Esophagus squamous epithelium (tissue), 5 donors: ENCODE data around the gene SLC24A3. TPM values are rescaled to one million over a fixed set of nuclear protein-coding genes. Genes with fewer than 3 reads are reported as not detected.

Source experiments
- DNase-seq: peaks from one replicate; lab custom pipeline; 2025; lab: John Stamatoyannopoulos, UW
- H3K27ac ChIP-seq, 4 donors: fragments of 200-600 bp; sonication (generic); one replicate each; pipeline ENCODE4 v1.5.1; 2016 to 2019; ENCODE audit warnings: mild to moderate bottlenecking in 1 of 4
- H3K27me3 ChIP-seq, 4 donors: fragments of 200-600 bp; sonication (generic); 1 replicate in 3 of 4; 2 replicates in 1 of 4; pipeline versions ENCODE4 v1.5.1 to v1.6.0; 2017 to 2021; ENCODE audit warnings: antibody characterized with exemption in 1 of 4
- H3K36me3 ChIP-seq, 3 donors: fragments of 200-600 bp; sonication (generic); one replicate each; pipeline ENCODE4 v1.5.1; 2016 to 2019
- H3K4me1 ChIP-seq, 3 donors: fragments of 200-600 bp; sonication (generic); one replicate each; pipeline ENCODE4 v1.5.1; 2017 to 2019
- H3K4me3 ChIP-seq, 4 donors: fragments of 200-600 bp; sonication (generic); 1 replicate in 3 of 4; 2 replicates in 1 of 4; pipeline ENCODE4 v1.5.1; 2016 to 2019; ENCODE audit warnings: mild to moderate bottlenecking in 2 of 4, moderate library complexity in 1 of 4
- H3K9me3 ChIP-seq, 3 donors: fragments of 200-600 bp; sonication (generic); one replicate each; pipeline ENCODE4 v1.5.1; 2016 to 2019
- POLR2A ChIP-seq, 4 donors: fragments of 450-650 bp; IDR thresholded peaks; one replicate each; pipeline ENCODE4 v1.6.1; 2017; ENCODE audit warnings: antibody characterized with exemption in 4 of 4, mild to moderate bottlenecking in 4 of 4, moderate library complexity in 3 of 4
- WGBS, 2 donors: methylation state at CpG; one replicate each; pipeline ENCODE4 v1.1.5; 2018; 5-methylcytosine and 5-hydroxymethylcytosine counted together
- intact Hi-C: fragments of 100-400 bp; cut with DNase I; formaldehyde crosslinking; loops from one replicate; pipeline ENCODE4 v1.15.0; 2022
- total RNA-seq, 4 donors: library from RNA; depleted of rRNA; stranded (reverse); fragments of >200 nt; gene quantifications; one replicate each; pipeline ENCODE4 v1.1.0, GENCODE V29; 2016
- TF ChIP-seq, protein P1 (sequence below), 6 experiments: fragments of 450-650 bp in 4 of 6; fragments of 200-600 bp in 2 of 6; sonication (generic) in 2 of 6; IDR thresholded peaks; one replicate each; pipeline ENCODE4 v1.5.1; 2016 to 2019; ENCODE audit warnings: antibody characterized with exemption in 6 of 6, mild to moderate bottlenecking in 4 of 6, moderate library complexity in 4 of 6
- donor health status: DM: yes; HTN: yes; CAD: no.

Gene SLC24A3
- total RNA-seq, 4 donors from 2014 or later, result 3.0 to 8.2 (median 6.1) TPM

DNA sequence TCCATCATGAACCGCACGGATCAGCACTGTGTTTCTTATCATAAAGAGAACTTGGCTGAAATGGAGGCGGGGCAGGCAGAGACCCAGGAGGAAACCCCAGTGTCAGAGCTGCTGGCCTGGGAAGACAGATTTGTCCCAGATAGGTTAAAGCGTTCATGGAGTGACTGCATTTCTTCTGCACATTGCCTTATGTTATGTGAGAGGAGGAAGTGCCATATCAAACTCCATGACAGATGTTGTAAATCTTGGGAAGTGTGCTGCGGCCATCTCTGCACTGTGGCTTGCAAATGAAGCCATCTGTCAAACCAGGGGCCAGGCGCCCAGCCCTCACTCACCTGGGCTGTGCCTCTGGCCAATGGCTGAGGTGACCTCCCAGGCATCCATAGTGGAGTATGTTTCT lies 163.0 kb downstream of the SLC24A3 start:
- Histone ChIP-seq H3K4me1 (peaks cover 0 to 3% (median 0%) of the 10 kb centered on the region in 3 donors), H3K9me3 (no peaks in the 10 kb centered on the region), H3K36me3 (no peaks in the 10 kb centered on the region), H3K4me3 (no peak overlapping the region), H3K27ac (no peak overlapping the region), H3K27me3 (no peaks in the 10 kb centered on the region)
- intact Hi-C loops, result no loop called here
- WGBS, 2 donors, result 58 to 60% methylated on average over 4 to 5 of the region's 6 CpGs
- no peak for TF ChIP-seq POLR2A (IDR thresholded peaks at IDR 0.05)
- TF ChIP-seq, protein P1, sequence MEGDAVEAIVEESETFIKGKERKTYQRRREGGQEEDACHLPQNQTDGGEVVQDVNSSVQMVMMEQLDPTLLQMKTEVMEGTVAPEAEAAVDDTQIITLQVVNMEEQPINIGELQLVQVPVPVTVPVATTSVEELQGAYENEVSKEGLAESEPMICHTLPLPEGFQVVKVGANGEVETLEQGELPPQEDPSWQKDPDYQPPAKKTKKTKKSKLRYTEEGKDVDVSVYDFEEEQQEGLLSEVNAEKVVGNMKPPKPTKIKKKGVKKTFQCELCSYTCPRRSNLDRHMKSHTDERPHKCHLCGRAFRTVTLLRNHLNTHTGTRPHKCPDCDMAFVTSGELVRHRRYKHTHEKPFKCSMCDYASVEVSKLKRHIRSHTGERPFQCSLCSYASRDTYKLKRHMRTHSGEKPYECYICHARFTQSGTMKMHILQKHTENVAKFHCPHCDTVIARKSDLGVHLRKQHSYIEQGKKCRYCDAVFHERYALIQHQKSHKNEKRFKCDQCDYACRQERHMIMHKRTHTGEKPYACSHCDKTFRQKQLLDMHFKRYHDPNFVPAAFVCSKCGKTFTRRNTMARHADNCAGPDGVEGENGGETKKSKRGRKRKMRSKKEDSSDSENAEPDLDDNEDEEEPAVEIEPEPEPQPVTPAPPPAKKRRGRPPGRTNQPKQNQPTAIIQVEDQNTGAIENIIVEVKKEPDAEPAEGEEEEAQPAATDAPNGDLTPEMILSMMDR (IDR thresholded peaks at IDR 0.05), result no peak
- no peak for DNase-seq

DNA sequence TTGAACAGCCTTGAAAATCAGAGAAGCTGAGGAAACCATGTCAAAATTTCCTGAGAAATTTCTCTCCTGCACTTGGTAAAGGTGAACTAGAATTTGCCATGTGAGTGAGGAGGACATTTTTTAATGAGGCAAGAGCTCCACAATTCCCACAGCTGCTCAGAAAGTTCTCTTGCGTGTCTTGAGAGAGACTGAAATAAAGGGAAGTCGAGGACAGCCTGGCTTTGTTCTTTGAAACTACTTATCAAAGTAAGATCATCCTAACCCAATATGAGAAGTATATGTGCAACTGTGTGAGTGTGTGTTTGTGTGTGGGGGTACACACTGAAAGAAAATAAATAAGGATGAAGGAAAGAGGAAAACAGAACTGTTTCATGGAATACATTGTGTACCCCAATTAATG lies 163.4 kb downstream of the SLC24A3 start:
- TF ChIP-seq, protein P1 (IDR thresholded peaks at IDR 0.05), result no peak
- no peak for TF ChIP-seq POLR2A (IDR thresholded peaks at IDR 0.05)
- intact Hi-C loops, result no loop called here
- H3K36me3 ChIP-seq, result no peaks in the 10 kb centered on the region
- H3K27ac ChIP-seq, result no peak overlapping the region
- no peaks in the 10 kb centered on the region for H3K4me1 ChIP-seq
- H3K4me3 ChIP-seq, result no peak overlapping the region
- WGBS, 2 donors, result 43 to 75% methylated on average over 2 of the region's 2 CpGs
- H3K27me3 ChIP-seq, result no peaks in the 10 kb centered on the region
- DNase-seq, result no peak
- H3K9me3 ChIP-seq, result no peaks in the 10 kb centered on the region

DNA sequence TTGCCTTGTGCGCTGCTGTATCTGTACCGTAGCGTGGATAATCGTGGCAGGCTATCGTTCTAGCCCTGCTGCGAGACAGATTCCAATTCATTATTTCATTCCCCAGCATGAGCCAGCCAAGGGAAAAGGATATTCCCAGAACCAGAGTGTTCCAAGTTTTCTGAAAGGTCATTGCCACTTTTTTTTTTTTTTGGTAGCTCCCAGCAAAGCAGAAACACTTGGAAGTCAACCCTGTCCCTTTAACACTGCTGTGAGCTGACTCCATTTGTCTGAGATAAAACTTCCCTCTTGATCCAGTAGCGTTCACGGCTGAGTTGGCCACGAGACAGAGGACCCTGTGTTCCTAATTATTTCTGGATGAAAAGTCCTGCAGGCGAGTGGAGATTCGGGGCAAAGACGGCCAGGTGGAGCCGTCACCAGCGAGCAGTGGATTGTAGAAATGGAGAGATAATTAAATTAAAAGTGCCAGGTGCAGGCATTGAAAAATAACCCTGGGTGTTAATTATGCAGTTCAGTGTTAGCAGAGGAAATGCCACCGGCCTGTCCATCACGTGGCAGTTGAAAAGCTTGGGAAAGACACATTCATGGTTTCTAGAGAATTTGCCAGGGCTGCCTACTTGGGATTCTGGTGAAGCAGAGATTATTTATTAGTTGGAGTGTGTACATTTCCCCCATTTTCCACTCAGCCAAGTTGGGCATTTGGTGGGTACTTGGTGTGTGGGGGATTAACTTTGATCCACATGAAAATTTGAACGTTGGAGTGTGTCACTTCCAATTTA lies 164.2 kb downstream of the SLC24A3 start:
- intact Hi-C loops, result no loop called here
- Histone ChIP-seq H3K9me3 (no peaks in the 10 kb centered on the region), H3K27me3 (no peaks in the 10 kb centered on the region), H3K4me3 (peak overlapping the region in 1 of 4 donors; percentile 7), H3K4me1 (no peaks in the 10 kb centered on the region), H3K27ac (no peak overlapping the region), H3K36me3 (no peaks in the 10 kb centered on the region)
- 73 to 76% methylated on average over 17 of the region's 17 CpGs for whole genome bisulfite sequencing, 2 donors
- DNase-seq, result no peak
- TF ChIP-seq, protein P1 (IDR thresholded peaks at IDR 0.05), result no peak
- no peak for TF ChIP-seq POLR2A (IDR thresholded peaks at IDR 0.05)

DNA sequence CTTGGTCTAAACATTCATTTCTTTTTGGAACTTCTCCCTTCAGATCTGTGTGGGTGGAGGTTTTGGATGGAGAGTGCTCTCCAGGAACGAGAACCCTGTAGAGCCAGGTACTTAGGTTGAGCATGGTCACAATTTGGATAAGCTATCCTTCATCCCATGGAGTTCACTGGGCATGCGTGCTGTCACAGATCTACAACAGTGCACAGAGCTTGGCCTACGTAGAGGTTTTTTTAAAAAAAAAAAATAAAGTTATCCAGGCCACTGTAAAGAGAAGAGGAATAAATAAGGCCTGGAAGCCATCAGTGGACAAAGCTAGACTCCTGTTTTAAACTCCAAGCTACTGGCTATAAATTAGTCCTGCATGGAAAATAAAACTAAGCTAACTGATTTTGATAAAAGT lies 165.6 kb downstream of the SLC24A3 start:
- Histone ChIP-seq H3K27ac (no peak overlapping the region), H3K36me3 (no peaks in the 10 kb centered on the region), H3K9me3 (no peaks in the 10 kb centered on the region), H3K4me1 (no peaks in the 10 kb centered on the region), H3K27me3 (no peaks in the 10 kb centered on the region), H3K4me3 (no peak overlapping the region)
- WGBS, 2 donors, result 70 to 79% methylated on average over 3 of the region's 3 CpGs
- no peak for DNase-seq
- intact Hi-C loops, result no loop called here
- TF ChIP-seq POLR2A (IDR thresholded peaks at IDR 0.05), result no peak

DNA sequence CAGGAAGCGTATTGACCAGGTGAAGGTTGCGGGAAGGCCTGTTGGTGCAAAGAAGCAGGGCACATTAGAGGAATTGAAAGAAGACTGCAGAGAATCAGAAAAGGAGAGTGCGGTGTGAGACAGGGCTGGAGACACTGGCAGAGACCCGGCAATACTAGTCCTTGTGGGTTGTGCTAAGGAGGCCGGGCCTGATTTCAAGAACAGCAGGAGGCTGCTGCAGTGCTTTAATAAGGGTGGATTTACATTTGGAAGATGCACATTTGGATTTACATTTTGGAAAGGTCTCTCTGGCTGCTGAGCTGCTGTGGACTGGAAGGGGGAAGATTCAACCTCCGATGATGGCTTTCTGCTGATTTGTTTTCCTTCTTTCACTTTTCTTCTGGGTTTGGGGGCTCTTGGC lies 167.8 kb downstream of the SLC24A3 start:
- no peak for DNase-seq
- no peak for TF ChIP-seq POLR2A (IDR thresholded peaks at IDR 0.05)
- TF ChIP-seq, protein P1 (IDR thresholded peaks at IDR 0.05), result no peak
- intact Hi-C loops, result no loop called here
- no peaks in the 10 kb centered on the region for H3K27me3 ChIP-seq
- H3K9me3 ChIP-seq, result no peaks in the 10 kb centered on the region
- WGBS, 2 donors, result 79 to 91% methylated on average over 6 of the region's 6 CpGs
- no peaks in the 10 kb centered on the region for H3K36me3 ChIP-seq
- no peak overlapping the region for H3K27ac ChIP-seq
- no peak overlapping the region for H3K4me3 ChIP-seq
- H3K4me1 ChIP-seq, result no peaks in the 10 kb centered on the region
